Activated T-helper 1 cell treated with anti-CD3 and anti-CD28 coated beads, Interleukin-2, amount 50 U/mL, for 16 hours (primary cell): ENCODE results near the gene NEK6.

ENCODE experiments used
- DNase-seq, 2 donors: peaks; one replicate each; pipeline ENCODE4 v3.0.0-alpha.2; 2020; ENCODE audit warnings: low read depth in 1 of 2, low spot score in 1 of 2

The NEK6 gene

DNA sequence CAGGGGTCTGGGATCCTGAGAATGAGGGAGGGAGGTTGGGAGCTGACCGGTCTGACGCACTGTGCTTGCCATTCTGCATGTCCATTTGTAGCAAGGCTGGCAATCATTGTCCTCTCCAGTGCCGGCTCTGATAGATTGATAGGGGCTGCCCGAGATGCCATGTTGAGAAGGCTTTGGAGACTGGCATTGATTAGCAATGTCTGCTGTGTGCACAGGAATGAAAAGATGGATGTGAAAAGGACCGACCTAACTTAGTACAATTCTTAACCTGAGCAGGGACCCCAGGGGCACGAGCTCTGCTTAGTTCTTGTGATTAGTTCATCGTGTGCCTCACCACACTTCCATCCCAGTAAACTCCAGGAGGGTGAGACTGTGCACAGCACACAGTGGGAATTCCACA, 17.0 kb downstream of the NEK6 start:
- no peak for DNase-seq

DNA sequence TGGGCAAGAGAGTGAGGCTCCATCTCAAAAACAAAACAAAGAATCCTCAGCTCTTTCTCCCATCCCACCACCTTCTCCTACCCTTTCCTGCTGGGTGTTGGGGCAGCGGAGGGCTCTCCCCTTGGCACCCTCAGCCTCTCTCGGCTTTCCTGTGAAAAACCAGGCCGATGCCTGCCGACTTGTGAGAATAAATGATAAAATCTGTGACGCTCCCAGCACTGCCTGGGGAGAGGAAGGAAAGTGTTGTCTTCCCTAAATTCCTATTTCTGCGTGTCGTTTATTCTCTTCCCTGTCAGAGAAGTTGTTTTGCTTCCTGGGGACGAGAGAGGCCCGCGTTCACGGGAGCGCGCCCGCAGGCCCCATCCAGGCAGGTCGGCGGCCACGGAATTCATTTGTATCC, 19.7 kb downstream of the NEK6 start:
- DNase-seq: no peak

DNA sequence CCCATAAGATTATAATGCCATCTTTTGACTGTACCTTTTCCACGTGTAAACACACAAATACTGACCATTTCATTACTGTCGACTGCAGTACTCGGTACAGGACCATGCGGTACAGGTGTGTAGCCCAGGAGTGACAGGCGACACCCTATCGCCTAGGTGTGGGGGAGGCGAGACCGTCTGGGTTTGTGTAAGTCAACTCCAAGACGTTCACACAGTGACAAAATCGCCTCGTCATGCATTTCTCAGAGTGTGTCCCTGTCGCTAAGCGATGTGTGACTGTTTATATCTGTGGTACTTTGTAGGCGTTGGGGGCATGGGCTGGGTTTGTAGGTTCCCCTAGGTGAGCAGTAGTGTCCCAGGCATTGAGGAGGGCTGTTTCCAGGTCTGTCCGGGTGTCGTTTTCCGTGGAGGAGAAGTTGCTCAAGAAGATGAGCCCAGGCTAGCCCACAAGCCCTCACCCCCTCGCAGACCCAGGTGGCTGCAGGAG, 20.3 kb downstream of the NEK6 start:
- DNase-seq: no peak

DNA sequence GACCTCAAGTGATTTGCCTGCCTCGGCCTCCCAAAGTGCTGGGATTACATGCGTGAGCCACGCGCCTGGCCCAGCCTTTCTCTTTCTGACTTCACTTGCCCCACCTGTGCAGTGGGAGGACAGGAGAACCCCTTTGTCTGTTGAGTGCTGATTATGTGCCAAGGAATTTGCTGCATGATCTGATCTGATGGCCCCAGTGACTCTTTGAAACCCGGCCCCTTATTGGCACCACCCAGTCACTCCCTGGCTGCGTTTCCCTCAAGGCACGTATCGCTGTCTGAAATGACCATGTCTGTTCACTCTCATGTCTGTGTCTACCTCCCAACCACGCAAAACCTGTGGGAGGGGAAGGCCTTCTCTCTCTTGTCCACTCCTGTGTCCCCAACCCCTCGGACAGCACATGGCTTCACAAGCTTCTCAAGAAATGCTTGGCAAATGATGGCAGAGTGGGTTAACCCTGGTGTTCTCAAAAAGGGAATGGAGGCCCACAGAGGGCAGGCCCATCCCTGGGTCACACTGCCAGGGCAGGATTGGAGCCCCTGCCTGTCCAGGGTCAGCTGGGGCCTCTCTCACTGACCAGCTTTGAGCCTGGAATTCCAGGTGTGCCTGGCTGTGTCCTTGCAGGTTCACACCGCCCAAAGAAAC, 21.9 kb downstream of the NEK6 start:
- no peak for DNase-seq

DNA sequence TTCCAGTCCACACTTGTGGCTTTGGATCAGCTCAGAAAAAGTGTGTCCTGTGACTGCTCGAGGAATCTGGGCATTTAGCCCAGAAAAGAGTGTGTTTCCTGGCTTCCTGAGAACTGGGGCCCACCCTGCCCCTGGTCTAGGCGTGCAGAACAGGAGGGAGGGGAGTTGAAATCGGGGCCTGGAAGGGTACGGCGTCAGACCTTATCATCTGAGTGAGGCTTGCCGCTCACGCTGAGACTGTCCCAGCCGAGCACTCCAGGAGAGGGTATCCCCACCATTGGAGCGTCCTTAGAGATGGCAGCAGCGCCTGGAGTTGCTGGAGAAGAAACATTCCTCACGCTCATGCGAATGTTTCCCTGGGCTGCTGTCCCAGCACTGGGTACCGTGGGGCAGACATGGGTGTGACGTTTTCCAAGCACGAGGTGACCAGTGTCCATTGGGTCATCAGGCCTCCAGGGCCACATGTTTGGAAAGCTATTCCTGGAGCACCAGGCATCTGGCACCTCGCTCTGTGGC, 22.5 kb downstream of the NEK6 start:
- DNase-seq: no peak

DNA sequence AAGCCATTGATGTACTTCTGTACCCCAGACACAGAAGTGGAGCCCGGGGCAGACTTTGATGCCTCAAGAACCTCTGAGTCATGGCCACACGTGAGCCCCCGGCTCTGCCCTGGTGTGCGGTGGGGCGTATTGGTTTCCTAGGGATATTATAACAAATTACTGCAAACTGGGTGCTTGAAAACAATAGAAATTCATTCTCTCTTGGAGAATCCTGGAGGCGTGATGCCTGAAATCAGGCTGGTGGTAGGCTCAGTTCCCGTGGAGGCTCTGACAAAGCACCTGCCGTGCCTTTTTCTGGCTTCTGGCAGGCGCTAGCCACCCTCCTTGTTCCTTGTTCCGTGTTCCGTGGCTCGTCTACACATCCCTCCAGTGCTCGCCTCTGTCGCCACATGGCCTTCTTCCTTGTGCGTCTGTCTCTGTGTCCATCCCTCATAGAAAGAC, 24.2 kb downstream of the NEK6 start:
- DNase-seq: no peak

DNA sequence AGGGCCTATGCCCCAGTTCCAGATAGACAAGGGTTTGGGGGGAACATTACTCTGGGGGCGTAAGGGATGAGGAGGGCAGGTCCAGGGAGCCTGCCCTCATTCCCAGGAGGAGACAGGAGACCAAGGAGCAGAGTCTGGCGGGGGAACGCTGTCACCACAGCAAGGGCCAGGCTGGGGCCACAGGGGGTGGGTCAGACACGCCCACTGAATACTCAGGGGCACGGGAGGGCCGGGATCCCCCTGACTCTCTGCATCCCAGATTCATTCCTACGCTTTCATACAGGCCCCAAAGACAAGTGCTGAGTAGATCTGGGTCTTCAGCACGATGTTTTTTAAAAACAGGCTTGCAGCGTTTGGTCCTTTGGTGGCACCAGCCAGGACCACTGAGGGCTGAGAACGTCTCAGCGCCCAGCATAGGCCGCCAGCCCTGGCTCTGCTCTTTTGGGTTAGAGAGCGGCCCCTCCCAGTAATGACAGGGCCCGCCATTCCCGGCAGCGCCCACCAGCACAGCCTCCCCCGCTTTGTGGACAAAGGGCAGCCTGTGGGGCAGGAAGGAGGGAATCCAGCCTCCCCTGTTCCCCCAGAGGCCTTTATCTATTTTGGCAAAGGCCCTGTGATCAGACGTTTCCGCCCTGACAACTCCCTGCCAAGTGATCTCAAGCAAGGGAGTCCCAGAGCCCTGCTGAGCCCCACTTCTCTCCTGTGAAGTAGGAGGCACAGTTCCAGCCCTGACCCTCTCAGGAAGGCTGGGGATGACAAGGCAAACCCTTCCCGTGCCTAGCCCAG, 24.9 kb downstream of the NEK6 start:
- DNase-seq: no peak

DNA sequence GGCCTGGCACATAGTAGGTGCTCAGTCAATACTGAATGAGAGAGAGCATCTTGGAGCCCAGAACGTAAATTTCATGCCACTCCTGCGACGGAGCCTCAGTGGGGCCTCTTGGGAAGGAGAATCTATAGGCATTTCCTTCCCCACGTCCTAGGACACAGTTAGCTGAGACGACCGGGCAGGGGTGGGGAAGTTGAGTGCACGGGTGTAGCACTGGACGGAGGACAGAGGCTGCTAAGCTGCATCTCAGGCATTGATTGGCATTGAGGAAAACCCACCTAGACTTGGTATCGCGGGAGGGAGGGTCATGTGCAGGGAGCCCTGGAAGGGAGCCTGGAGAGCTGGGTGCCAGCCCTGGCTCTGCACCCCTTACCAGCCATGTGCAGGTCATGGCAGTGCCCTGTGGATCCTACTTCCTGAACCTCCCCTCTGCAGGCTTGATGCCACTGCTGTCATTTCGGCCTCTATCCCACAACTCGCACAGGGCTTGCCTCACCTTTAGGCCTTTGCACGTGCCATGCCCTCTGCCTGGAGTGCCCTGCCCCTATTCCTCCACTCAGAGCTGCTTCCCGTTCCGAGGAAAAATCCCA, 25.6 kb downstream of the NEK6 start:
- DNase-seq: no peak

DNA sequence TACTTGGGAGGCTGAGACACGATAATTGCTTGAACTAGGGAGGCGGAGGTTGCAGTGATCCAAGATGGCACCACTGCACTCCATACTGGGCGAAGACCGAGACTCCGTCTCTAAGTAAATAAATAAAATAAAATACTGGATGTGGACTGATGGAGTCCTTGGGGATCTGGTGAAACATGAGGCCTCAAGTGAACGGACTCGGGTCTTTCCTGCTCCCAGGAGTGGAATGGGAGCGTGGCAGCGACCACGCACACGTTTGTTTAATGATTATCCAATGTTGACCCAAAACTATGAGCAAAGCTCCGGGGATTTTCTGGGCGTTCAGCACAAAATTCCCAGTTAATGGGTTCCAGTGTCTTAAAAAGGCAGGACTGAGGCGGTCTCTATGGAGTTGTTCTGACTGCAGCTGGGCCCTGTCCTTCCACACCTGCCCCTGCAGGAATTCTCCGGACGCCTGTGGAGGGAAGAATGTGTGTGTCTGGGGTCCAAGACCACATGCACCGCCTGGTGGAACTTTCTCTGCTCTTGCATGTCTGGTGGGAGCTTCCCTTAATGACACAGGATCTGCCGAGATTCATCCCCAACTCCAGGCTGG, 26.6 kb downstream of the NEK6 start:
- no peak for DNase-seq

DNA sequence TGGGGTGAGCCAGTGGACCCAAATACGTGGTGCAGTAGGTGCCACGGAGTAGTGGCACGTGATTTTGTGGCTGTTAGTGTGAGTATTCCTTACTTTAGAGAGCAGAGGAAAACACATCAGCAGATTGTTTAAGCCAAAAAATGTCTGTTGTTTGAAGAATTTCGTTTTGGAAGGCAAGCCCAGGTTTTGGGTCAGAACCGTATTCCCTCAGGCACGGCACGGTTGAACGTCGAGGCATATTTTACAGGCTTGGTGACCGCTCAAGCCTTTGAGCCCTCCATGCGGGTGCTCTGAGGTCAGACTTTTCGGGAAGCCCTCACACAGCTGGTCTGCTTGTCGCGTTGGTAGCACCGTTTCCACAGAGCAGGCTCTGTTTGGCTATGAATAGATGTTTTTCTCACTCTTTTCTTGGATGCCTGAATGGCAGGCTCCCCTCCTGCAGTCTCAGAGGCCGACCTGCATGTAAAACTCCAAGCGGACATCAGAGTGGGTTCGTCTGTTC, 27.2 kb downstream of the NEK6 start:
- no peak for DNase-seq

DNA sequence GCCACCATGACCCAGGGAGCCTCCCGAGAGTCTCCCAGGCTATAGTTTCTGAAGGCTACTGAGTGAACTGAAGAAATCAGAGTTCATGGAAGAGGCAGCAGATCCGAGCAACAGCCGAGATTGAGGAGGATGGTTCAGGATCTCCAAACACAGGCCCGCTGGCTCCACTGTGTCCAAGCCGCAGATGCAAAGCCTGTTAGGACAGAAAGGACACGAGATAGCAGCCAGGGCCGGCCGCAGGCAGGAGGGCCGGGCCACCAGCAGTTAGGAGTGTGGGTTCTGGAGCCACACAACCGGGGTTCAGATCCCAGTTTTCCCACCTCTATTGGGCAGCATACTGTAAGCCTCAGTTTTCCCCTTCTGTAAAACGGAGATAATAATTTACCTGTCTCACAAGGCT, 27.7 kb downstream of the NEK6 start:
- no peak for DNase-seq

DNA sequence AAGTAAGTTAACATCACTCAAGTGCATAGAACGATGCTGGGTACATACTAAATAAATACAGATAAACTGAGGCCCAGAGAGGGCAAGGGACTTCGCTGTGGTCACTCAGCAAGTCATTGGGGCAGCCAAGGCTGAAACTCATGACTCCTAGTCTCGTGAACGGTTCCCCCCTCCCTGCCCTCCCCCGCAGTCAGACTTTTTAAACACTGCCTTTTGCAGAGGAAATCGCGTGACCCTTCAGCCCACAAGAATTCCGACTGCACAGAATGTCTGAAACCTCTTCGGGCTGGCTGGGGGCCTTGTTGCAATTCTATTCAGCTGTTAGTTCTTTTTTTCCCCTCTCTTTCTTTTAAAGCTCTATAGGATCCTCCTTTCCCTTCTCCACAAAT, 28.1 kb downstream of the NEK6 start:
- peak in 1 of 2 donors; percentile 10 for DNase-seq

DNA sequence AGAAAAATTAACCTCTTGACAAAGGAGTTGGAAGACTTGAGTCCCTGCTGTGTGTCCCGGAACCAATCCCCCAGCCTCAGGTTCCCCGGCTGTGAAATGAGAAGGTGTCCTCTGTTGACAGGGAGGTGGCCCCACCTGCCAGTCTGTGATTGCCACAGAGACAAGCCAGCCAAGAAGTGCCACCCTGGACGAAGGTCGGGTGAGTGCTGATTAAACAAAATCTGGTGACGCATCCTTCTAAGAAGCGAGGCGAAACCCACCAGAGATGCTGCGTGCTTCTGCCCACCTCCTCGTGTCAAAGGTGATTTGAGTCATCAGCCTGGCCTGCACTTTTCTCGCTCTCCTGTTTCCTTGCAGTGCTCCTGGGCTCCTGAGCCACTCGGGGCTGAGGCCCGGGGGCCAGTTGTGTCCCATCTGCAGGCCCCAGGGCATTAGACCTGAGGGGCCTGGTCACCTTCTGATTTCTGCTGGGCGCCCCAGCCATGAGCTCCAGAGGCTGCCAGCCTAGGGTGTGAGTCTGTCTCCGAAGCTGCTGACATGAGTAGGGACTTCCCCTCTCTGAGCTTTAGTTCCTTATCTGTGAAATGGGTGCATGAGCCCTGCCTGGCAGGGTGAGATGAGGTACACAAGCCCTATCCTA, 28.7 kb downstream of the NEK6 start:
- peak in 1 of 2 donors; percentile 29 for DNase-seq

DNA sequence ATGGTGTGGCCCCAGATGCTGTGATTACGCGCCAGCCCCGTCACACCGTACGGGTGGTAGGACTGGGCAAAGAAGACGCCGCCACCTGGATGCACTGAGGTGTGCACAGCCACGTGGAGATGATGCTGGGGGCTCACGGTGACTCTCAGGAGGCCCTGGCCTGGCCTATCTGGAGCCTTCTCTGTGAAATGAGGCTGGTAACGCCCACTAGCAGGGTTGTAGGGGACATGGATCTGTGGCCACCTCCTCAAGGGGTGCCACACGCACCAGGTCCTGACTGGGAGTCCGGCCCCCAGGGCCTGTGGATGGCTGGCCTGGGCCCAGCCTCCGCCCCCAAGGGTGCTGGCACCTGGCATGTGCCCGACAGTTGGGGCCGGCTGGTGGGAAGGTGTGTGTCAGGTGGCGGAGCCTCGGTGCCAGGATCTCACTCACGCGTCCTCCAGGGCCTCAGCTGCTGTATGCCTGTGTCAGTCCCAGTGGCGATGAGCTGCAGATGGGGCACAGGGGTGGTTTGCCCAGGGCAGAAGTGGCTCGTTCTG, 32.4 kb downstream of the NEK6 start:
- no peak for DNase-seq

DNA sequence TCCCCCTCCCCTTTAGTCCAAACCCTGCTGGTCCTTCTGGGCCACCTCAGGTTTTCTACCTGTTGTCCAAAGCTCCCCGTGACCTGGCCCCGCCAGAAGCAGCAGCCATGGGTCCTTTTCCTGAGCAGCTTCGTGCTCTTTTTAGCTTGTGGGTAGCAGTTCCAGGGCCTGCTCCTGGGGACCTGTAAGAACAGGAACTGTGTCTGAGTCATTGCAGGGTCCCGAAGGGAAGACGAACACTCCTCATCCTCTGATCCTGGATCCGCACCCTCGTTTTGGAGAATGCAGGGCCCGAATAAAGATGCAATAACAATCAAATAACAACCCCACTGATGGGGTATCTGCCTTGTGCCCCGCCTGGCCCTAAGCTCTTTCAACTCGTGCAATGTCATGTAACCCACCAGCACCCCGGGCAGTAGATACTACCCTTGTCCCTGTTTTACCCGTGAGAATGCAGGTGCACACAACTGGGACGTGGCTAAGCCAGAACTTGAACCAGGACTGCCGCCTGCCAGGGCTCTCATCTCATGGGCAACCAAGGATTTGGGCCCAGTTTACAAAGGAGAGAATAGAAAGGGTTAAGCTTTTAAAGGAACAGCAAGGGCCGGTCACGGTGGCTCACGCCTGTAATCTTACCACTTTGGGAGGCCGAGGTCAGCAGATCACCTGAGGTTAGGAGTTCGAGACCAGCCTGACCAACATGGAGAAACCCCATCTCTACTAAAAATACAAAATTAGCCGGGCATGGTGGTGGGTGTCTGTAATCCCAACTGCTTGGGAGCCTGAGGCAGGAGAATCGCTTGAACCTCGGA, 33.2 kb downstream of the NEK6 start:
- no peak for DNase-seq

DNA sequence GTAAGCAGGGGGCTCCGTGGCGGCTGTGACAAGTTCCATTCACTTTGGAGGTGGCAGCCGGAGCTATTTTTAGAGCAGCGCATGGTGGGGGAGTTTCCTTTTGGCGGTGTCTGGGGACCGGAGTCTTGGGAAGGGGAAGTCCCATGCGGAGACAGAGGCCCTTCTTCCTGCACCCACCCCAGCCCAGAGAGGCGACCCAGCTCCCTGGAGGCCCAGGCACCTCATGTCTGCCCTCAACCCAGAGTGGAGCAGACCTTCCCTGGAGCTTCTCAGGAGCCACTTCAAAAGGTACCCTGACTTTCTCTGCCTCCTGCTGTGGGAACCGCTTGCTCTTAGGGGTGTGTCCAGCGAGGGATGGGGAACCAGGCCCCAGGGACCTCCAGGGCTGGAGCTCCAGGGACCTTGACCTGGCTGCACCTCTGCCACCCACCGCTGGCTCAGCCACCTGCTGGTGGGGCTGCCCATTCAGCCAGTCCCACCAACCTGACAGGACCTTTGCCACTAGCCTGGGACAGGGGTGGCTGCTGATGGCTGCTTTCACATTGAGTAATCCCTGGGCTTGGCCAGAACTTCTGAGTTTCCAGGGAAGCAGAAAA, 34.1 kb downstream of the NEK6 start:
- no peak for DNase-seq

DNA sequence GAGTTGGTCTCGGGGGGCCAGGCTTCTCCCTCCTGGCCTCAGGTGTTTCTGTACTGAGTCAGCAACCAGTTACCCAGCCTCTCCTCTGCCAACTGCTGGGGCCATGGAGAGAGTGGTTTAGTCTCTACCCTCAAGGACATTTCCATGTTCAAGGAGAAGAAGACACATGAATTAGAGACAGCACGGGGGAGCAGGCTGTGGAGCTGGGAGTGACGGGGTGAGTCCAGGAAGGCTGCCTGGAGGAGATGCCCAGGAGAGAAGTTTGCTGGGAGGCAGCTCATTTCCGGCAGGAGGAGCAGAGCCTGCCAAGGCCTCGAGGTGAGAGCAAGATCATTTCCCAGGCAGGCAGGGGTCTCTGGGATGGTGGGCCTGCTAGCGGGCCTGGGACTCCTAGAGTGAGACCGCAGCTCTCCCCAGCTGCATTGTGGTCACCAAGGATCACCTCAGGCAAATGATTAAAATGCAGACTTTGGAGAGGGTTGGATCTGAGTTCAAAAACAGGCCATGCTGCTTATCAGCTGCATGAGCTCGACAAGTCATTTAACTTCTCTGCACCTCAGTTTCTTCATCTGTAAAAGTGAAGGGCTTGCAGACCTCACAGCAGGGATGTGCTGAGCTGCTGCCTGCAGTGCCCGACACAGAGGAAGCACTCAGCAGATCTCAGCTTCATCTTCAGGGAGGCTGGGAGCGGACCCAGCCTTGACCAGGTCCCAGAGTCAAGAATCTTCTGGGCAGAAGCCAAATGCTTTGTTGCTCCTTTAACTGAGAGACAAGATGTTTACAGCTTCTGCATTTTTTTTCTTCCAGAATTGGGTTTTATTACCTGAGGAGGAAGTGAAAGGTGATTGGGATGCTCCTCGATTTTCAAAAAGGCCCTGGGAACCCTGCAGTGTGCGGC, 35.2 kb downstream of the NEK6 start:
- DNase-seq: no peak

DNA sequence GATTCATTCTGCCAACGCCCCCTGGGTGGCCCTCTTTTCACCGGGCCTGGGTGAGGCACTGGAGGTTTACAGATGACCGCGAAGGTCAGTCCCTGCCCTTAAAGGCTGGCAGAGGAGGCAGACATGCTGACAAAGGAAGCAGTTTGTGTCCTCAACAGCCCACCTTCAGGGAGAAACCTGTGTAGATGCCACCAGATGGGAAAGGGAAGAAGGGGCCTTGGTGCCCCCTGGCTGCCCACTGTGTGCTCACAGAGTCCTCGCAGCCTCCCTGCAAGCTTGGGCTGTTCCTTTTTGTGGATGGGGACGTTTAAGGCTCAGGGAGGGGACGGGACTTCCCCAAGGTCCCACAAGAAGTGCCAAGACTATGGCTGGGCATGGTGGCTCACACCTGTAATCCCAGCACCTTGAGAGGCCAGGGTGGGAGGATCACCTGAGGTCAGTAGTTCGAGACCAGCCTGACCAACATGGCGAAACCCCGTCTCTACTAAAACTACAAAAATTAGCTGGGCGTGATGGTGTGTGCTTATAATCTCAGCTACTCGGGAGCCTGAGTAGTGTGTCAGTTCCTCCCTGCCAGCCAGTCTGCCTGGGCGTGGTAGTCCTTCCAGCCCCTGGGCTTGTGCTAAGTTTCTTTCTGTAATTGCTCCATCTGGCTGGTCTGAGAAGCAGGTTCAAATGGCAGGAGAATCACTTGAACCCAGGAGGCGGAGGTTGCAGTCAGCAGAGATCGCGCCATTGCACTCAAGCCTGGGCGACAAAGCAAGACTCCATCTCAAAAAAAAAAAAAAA, 36.2 kb downstream of the NEK6 start:
- DNase-seq: no peak
